SJCRH30 (cell line): ENCODE results near the gene PSAP. TPM values are rescaled to one million over a fixed set of nuclear protein-coding genes. Genes with fewer than 3 reads are reported as not detected.

Experiments
- DNase-seq, 2 experiments: peaks; one replicate each; pipeline ENCODE4 v3.0.0-alpha.2; 2015 to 2020
- H3K27ac ChIP-seq: fragments of 250-450 bp; sonication (Bioruptor Pico); 2 replicates; pipeline ENCODE4 v1.5.1; 2020; ENCODE audit warnings: mild to moderate bottlenecking, moderate library complexity
- H3K27me3 ChIP-seq: fragments of 250-450 bp; sonication (Bioruptor Pico); 2 replicates; pipeline ENCODE4 v1.5.1; 2020; ENCODE audit warnings: mild to moderate bottlenecking, moderate library complexity
- H3K36me3 ChIP-seq: fragments of 250-450 bp; sonication (Bioruptor Pico); 2 replicates; pipeline ENCODE4 v1.5.1; 2020; ENCODE audit warnings: mild to moderate bottlenecking, moderate library complexity
- H3K4me1 ChIP-seq: fragments of 250-450 bp; sonication (Bioruptor Pico); 2 replicates; pipeline ENCODE4 v1.5.1; 2020; ENCODE audit warnings: mild to moderate bottlenecking, moderate library complexity
- H3K4me3 ChIP-seq: fragments of 250-450 bp; sonication (Bioruptor Pico); 2 replicates; pipeline ENCODE4 v1.5.1; 2020; ENCODE audit warnings: mild to moderate bottlenecking, moderate library complexity
- H3K9me3 ChIP-seq: fragments of 250-450 bp; sonication (Bioruptor Pico); replicated peaks from 2 replicates; pipeline ENCODE4 v1.5.1; 2020; ENCODE audit warnings: mild to moderate bottlenecking, moderate library complexity
- total RNA-seq: library from RNA; depleted of rRNA; stranded (reverse); fragments of >200 nt; shearing (Covaris generic); gene quantifications from 2 replicates; pipeline ENCODE4 v1.2.3, GENCODE V29; 2014

Gene PSAP
- total RNA-seq, 1 experiment from 2014 or later: 172 TPM

DNA sequence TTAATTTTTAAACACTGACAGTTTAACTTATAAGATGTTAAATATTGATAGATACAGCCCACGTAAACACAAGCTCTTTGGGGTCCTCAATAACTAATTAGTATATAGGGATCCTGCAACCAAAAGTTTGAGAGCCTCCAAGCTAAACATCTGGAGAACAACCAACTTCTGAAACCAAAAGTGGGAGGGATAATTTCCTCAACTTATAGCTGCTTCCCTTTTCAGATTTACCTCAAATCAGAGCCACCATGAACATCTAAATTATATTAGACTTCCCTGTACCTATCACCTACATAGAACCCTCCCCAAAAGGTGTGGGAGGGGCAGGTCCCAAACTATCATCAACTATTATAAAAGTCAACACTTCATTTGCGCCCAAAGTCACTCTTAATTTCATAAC lies 8.6 kb downstream of the PSAP start:
- Histone ChIP-seq H3K27me3 (no peaks in the 10 kb centered on the region), H3K9me3 (no peaks in the 10 kb centered on the region), H3K4me3 (no peak overlapping the region), H3K4me1 (peaks cover 15% of the 10 kb centered on the region), H3K27ac (no peak overlapping the region), H3K36me3 (no peaks in the 10 kb centered on the region)
- no peak for DNase-seq

- Histone ChIP-seq H3K9me3 (no peaks in the 10 kb centered on the region), H3K4me1 (peaks cover 23% of the 10 kb centered on the region), H3K27ac (no peak overlapping the region), H3K36me3 (no peaks in the 10 kb centered on the region), H3K27me3 (no peaks in the 10 kb centered on the region), H3K4me3 (no peak overlapping the region)
- DNase-seq: no peak
These were observed 10.1 kb downstream of the PSAP start for GRCh38 chr10:71840958-71841335.

DNA sequence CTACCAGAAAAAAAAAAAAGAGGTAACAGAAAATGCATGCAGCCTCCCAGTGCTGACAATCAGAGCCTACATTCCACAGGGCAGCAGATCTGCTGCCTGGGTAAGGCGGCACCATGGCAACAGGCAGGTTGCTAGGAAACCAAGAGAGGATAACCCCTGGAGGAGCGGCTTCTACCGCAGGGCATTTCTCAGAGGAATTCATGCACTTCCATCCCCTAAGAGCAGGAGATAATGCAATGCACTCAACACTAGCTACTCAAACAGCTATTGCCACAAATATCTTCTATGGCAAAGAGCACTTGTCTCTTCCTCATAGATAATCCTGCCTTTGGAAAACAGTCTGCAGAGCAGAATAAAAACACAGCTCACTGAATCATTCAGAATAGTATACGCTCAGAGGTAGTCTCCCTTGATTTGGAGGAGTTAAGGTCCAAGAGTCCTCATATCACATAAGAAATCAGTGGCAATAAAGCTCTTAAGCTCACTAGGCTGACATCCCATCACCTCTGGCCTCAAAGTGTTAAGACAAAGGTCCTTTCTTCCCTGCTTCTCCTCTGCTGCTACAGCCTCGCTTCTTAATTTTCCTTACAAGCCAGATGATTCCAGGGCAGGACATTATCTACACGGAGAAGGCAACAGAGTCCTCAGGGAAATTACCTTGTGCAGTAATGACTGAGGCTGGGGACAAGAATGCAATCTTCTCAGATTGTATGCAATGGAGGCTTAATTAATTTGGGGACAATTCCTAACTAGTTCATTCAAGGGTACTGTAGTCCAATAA lies 10.7 kb downstream of the PSAP start:
- DNase-seq: peak; percentile 83 to 89
- no peak overlapping the region for H3K27ac ChIP-seq
- no peaks in the 10 kb centered on the region for H3K36me3 ChIP-seq
- H3K27me3 ChIP-seq: no peaks in the 10 kb centered on the region
- H3K9me3 ChIP-seq: no peaks in the 10 kb centered on the region
- no peak overlapping the region for H3K4me3 ChIP-seq
- peaks cover 23% of the 10 kb centered on the region for H3K4me1 ChIP-seq

DNA sequence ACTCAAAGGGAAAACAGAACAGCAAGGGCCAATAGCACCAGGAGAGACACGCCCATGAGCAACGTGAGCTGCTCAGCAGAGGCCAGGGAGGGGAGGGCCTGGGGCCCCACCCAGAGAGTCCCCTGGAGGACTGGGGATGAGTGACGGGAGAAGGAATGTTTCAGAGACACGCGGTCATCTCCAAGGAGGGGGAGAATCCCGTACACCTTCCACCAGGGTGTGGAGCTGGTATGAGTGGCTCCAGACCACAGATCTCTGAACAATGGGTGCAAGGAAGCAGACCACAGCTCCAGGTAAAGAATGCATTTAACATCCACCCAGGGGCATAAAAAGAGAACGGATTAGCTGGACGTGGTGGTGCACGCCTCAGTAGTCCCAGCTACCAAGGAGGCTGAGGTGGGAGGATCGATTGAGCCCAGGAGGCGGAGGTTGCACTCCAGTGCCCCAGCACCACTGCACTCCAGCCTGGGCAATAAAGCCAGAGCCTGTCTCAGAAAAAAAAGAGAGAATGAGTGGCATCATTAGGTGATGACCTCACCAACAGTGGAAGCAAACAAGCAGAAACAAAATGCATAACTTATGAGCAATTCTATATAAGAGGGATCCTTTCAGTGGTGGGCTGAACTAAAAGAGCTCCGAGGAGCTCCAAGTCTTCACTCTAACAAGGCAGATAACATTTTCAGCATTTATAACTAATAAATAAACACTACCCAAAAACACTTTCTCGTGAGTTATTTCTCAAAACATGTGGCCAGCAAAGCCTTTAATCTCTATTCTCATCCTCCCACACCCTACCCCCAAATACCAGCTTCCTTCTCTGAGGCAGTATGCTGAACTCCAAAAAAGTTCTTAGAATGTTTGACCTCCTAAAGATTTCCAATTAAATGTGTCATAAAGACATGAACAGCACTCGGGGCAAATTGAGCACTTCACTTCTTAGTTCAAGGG lies 12.5 kb downstream of the PSAP start:
- no peaks in the 10 kb centered on the region for H3K9me3 ChIP-seq
- peaks cover 23% of the 10 kb centered on the region for H3K4me1 ChIP-seq
- no peak overlapping the region for H3K27ac ChIP-seq
- DNase-seq: no peak
- no peak overlapping the region for H3K4me3 ChIP-seq
- no peaks in the 10 kb centered on the region for H3K27me3 ChIP-seq
- no peaks in the 10 kb centered on the region for H3K36me3 ChIP-seq

- H3K27me3 ChIP-seq: no peaks in the 10 kb centered on the region
- DNase-seq: no peak
- H3K36me3 ChIP-seq: no peaks in the 10 kb centered on the region
- peak overlapping the region; percentile 5; the same call in 1 of the 2 replicates for H3K27ac ChIP-seq
- H3K4me1 ChIP-seq: peaks cover 23% of the 10 kb centered on the region
- H3K9me3 ChIP-seq: no peaks in the 10 kb centered on the region
- no peak overlapping the region for H3K4me3 ChIP-seq
These were observed 13.8 kb downstream of the PSAP start for GRCh38 chr10:71837098-71837827.

DNA sequence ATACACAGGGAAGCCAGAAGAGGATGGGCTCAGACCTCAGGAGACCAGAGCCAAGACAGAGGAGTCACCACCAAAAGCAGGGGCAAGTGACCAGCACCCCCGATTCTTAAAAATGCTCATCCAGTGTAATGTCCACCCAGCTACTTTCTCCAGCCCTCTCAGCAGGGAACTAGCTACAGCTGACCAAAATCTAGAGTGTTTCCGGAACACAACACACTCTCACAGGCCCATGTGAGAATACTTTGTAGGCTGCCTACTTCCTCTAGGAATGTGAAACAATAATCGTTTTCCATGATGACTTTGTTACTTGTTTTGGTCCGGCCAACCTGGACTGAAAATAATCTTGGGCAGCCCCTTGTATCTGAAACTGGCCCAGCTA lies 14.5 kb downstream of the PSAP start:
- Histone ChIP-seq H3K27ac (peak overlapping the region; percentile 5; the same call in 1 of the 2 replicates), H3K36me3 (no peaks in the 10 kb centered on the region; the same call in 1 of the 2 replicates), H3K27me3 (no peaks in the 10 kb centered on the region), H3K9me3 (no peaks in the 10 kb centered on the region), H3K4me1 (peaks cover 23% of the 10 kb centered on the region), H3K4me3 (no peak overlapping the region)
- no peak for DNase-seq

DNA sequence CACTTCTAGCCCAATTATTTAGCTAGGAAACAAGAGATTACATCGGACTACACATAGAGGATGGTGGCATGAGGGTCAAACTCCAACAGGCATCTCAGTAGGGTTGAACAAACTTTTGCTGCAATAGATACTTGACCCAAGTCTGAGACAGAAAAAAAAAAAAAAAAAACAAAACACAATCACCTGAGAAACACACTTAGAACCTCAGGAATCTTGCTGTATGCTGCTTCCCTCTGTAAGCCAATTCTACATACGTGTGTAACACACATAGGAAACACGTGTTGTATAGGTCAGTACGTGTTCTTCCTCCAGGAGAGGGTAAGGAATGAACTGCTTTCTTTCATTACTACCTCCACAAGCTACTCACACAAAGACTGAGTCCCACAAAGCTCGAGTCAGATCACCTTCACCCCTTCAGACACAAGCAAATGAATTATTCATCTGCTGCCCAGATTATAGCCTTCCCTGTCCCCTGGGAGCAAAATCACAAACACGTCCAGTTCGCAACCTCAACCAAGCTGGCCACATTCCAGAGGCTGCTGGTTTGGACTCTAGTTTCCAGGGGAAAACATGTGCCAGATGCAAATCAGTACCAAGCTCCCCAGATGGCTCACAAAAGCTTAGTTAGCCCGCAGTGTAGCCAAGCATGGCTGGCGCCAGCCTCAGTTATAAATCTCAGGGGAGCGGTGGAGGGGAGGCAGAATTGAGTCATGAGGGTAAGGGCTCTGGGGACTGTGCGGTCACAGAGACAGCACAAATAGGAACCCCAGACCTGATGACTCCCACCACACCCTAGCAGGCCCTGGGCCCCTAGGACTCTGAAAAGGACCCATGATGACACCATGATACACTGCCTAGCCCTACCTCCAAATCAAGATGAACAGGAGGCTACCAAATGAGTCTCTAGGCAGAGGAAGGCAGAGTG lies 15.1 kb downstream of the PSAP start:
- Histone ChIP-seq H3K27ac (peak overlapping the region; percentile 5; the same call in 1 of the 2 replicates), H3K36me3 (peaks cover 6% of the 10 kb centered on the region; the same call in 1 of the 2 replicates), H3K4me3 (no peak overlapping the region), H3K27me3 (no peaks in the 10 kb centered on the region), H3K9me3 (no peaks in the 10 kb centered on the region), H3K4me1 (peaks cover 23% of the 10 kb centered on the region)
- DNase-seq: peak; percentile 87 to 88

DNA sequence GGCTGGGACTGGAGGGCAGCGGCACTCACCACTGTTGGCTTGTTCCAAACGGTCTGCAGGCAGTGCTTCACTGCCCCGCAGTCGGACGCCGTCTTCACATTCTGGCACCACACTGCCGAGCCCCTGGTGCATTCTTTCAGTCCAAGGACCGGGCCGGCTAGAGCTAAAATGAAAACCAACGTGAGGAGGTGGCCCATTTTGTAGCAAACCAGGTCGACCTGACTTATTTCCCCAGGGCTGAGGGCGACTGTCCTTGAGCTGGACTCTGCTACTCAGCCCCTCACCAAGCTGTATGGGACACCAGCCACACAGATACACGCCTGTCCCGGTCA lies 16.7 kb downstream of the PSAP start:
- Histone ChIP-seq H3K4me3 (no peak overlapping the region), H3K27ac (no peak overlapping the region), H3K9me3 (no peaks in the 10 kb centered on the region), H3K36me3 (peaks cover 22% of the 10 kb centered on the region), H3K27me3 (no peaks in the 10 kb centered on the region), H3K4me1 (peaks cover 8% of the 10 kb centered on the region)
- DNase-seq: no peak

- Histone ChIP-seq H3K4me3 (no peak overlapping the region), H3K27me3 (no peaks in the 10 kb centered on the region), H3K27ac (no peak overlapping the region), H3K36me3 (peaks cover 24% of the 10 kb centered on the region), H3K9me3 (no peaks in the 10 kb centered on the region), H3K4me1 (peaks cover 8% of the 10 kb centered on the region)
- no peak for DNase-seq
These were observed 17.4 kb downstream of the PSAP start for GRCh38 chr10:71833451-71834342.

DNA sequence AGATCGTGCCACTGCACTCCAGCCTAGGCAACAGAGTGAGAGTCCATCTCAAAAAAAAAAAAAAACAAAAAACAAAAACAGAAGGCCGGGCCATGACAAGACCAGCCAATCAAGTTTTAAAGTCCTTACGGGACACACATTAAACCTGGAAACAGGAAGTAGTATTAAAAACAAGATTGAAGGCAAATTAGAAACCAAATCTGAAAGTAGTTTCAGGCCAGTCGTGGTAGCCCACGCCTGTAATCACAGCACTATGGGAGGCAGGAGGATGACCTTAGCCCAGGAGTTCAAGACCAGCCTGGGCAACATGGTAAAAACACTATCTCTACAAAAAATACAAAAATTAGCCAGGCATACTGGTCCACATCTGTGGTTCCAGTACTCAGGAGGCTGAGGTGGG lies 18.1 kb downstream of the PSAP start:
- H3K4me1 ChIP-seq: peaks cover 8% of the 10 kb centered on the region
- H3K36me3 ChIP-seq: peaks cover 26% of the 10 kb centered on the region
- no peak for DNase-seq
- no peaks in the 10 kb centered on the region for H3K27me3 ChIP-seq
- H3K4me3 ChIP-seq: no peak overlapping the region
- no peaks in the 10 kb centered on the region for H3K9me3 ChIP-seq
- no peak overlapping the region for H3K27ac ChIP-seq

- H3K27ac ChIP-seq: no peak overlapping the region
- H3K4me1 ChIP-seq: peaks cover 8% of the 10 kb centered on the region
- no peak overlapping the region for H3K4me3 ChIP-seq
- no peaks in the 10 kb centered on the region for H3K9me3 ChIP-seq
- H3K27me3 ChIP-seq: no peaks in the 10 kb centered on the region
- DNase-seq: no peak
- peaks cover 26% of the 10 kb centered on the region for H3K36me3 ChIP-seq
These were observed 19.2 kb downstream of the PSAP start for GRCh38 chr10:71831646-71832552.

- H3K36me3 ChIP-seq: peaks cover 28% of the 10 kb centered on the region
These were observed 20.3 kb downstream of the PSAP start for GRCh38 chr10:71830726-71831125.

More at GRCh38 chr10:71830726-71831125, 20.3 kb downstream of the PSAP start:
- H3K27me3 ChIP-seq: no peaks in the 10 kb centered on the region
- no peak overlapping the region for H3K4me3 ChIP-seq
- no peaks in the 10 kb centered on the region for H3K4me1 ChIP-seq
- H3K27ac ChIP-seq: no peak overlapping the region
- no peak for DNase-seq
- no peaks in the 10 kb centered on the region for H3K9me3 ChIP-seq
